ENCODE measurements around the gene EGR2.
A peak's percentile ranks its signal among the peaks of the same experiment; 100 is the strongest.

The EGR2 gene

GRCh38 chr10:62803724-62804355 is 12.3 kb downstream of the EGR2 start:
- Histone ChIP-seq H3K4me3 (ENCODE audit: low read depth in 1 of 2, low read length in 2 of 2) (peak overlapping the region; percentile 63 to 93), H3K4me1 (ENCODE audit: insufficient read depth, low read length) (peaks cover 40% of the 10 kb centered on the region), H2AFZ (ENCODE audit: low read depth, low read length) (peak overlapping the region; percentile 99), H3K4me2 (ENCODE audit: insufficient read depth, low read length) (peak overlapping the region; percentile 98), H3K27me3 (ENCODE audit: insufficient read depth, low read length, poor library complexity) (peaks cover 8% of the 10 kb centered on the region), H4K20me1 (ENCODE audit: insufficient read depth, low read length) (peaks cover 31% of the 10 kb centered on the region), H3K79me2 (ENCODE audit: insufficient read depth, low read length) (peaks cover 43% of the 10 kb centered on the region), H3K27ac (ENCODE audit: low read length) (peak overlapping the region; percentile 92), H3K9ac (ENCODE audit: low read depth, low read length) (peak overlapping the region; percentile 99), H3K9me3 (ENCODE audit: insufficient read depth, low read length, severe bottlenecking) (no peaks in the 10 kb centered on the region), H3K36me3 (ENCODE audit: insufficient read depth, low read length) (peaks cover 36% of the 10 kb centered on the region)
- no peak for TF ChIP-seq EZH2 (IDR thresholded peaks at IDR 0.05; ENCODE audit: borderline replicate concordance, low read depth, low read length, severe bottlenecking)
- TF ChIP-seq, protein P1, sequence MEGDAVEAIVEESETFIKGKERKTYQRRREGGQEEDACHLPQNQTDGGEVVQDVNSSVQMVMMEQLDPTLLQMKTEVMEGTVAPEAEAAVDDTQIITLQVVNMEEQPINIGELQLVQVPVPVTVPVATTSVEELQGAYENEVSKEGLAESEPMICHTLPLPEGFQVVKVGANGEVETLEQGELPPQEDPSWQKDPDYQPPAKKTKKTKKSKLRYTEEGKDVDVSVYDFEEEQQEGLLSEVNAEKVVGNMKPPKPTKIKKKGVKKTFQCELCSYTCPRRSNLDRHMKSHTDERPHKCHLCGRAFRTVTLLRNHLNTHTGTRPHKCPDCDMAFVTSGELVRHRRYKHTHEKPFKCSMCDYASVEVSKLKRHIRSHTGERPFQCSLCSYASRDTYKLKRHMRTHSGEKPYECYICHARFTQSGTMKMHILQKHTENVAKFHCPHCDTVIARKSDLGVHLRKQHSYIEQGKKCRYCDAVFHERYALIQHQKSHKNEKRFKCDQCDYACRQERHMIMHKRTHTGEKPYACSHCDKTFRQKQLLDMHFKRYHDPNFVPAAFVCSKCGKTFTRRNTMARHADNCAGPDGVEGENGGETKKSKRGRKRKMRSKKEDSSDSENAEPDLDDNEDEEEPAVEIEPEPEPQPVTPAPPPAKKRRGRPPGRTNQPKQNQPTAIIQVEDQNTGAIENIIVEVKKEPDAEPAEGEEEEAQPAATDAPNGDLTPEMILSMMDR (IDR thresholded peaks at IDR 0.05; ENCODE audit: borderline replicate concordance, extremely low read depth, low read length, poor library complexity, severe bottlenecking), result no peak
- ATAC-seq (ENCODE audit: insufficient read depth, low read depth), result no peak
- DNase-seq, result no peak

DNA sequence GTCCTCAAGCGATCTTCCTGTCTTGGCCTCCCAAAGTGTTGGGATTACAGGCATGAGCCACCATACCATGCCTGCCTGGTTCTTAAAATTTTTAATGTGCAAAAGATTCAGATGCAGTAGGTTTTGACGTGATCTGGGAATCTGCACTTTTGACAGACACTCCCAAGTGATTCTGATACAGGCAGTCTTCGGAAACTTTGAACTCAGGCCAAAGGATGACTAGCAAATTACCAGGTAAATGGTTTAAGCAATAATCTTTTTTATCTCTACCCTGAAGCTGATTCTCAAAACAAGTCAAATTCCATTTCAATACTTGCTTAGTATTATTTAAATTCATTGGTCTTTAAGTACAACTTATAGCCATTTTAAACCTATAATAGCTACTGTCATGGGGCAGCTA is 14.3 kb downstream of the EGR2 start:
- Histone ChIP-seq H3K4me3 (ENCODE audit: low read depth in 1 of 2, low read length in 2 of 2) (no peak overlapping the region), H3K27me3 (ENCODE audit: insufficient read depth, low read length, poor library complexity) (peaks cover 20% of the 10 kb centered on the region), H2AFZ (ENCODE audit: low read depth, low read length) (no peak overlapping the region), H4K20me1 (ENCODE audit: insufficient read depth, low read length) (peaks cover 17% of the 10 kb centered on the region), H3K4me1 (ENCODE audit: insufficient read depth, low read length) (peaks cover 26% of the 10 kb centered on the region), H3K9me3 (ENCODE audit: insufficient read depth, low read length, severe bottlenecking) (no peaks in the 10 kb centered on the region), H3K9ac (ENCODE audit: low read depth, low read length) (no peak overlapping the region), H3K4me2 (ENCODE audit: insufficient read depth, low read length) (no peak overlapping the region), H3K36me3 (ENCODE audit: insufficient read depth, low read length) (peaks cover 18% of the 10 kb centered on the region), H3K27ac (ENCODE audit: low read length) (no peak overlapping the region), H3K79me2 (ENCODE audit: insufficient read depth, low read length) (peaks cover 23% of the 10 kb centered on the region)
- no peak for ATAC-seq (ENCODE audit: insufficient read depth, low read depth)
- TF ChIP-seq EZH2 (IDR thresholded peaks at IDR 0.05; ENCODE audit: borderline replicate concordance, low read depth, low read length, severe bottlenecking), result no peak
- TF ChIP-seq, protein P1 (IDR thresholded peaks at IDR 0.05; ENCODE audit: borderline replicate concordance, extremely low read depth, low read length, poor library complexity, severe bottlenecking), result no peak
- no peak for DNase-seq

DNA sequence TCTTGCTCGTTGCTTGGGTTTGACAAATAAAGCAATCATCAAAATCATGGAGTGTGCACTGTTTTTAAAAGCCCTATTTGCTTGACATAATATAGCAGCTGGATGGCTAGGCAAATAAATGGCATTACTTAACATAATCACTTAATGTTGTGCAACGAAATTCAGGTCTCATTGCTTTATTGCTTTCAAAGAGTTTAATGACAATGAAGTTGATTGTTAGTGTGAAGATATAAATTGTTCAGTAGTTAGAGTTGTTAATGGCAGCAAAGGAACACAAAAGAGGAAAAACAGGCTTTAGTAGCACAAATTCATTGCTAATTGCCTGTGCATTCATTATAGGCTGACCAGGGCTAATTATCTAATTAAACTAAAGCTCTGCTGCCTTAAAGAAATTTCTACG is 19.3 kb downstream of the EGR2 start:
- no peak for TF ChIP-seq EZH2 (IDR thresholded peaks at IDR 0.05; ENCODE audit: borderline replicate concordance, low read depth, low read length, severe bottlenecking)
- TF ChIP-seq, protein P1 (IDR thresholded peaks at IDR 0.05; ENCODE audit: borderline replicate concordance, extremely low read depth, low read length, poor library complexity, severe bottlenecking), result no peak
- Histone ChIP-seq H3K27me3 (ENCODE audit: insufficient read depth, low read length, poor library complexity) (peaks cover 31% of the 10 kb centered on the region), H3K4me1 (ENCODE audit: insufficient read depth, low read length) (no peaks in the 10 kb centered on the region), H3K9me3 (ENCODE audit: insufficient read depth, low read length, severe bottlenecking) (no peaks in the 10 kb centered on the region), H3K4me3 (ENCODE audit: low read depth in 1 of 2, low read length in 2 of 2) (no peak overlapping the region), H3K4me2 (ENCODE audit: insufficient read depth, low read length) (no peak overlapping the region), H3K36me3 (ENCODE audit: insufficient read depth, low read length) (no peaks in the 10 kb centered on the region), H3K27ac (ENCODE audit: low read length) (no peak overlapping the region), H4K20me1 (ENCODE audit: insufficient read depth, low read length) (no peaks in the 10 kb centered on the region), H3K9ac (ENCODE audit: low read depth, low read length) (no peak overlapping the region), H3K79me2 (ENCODE audit: insufficient read depth, low read length) (no peaks in the 10 kb centered on the region), H2AFZ (ENCODE audit: low read depth, low read length) (no peak overlapping the region)
- no peak for DNase-seq
- no peak for ATAC-seq (ENCODE audit: insufficient read depth, low read depth)
